HG03066 (cell line): ENCODE measurements around the gene CYP4Z1.
"Not testable (repeated sequence)": the region's sequence is repeated elsewhere in the genome, so short reads cannot be mapped to it uniquely, and the experiment has no call there.

ENCODE experiments used
- ATAC-seq: cut with Tn5 transposase; IDR thresholded peaks from one replicate; pipeline ENCODE4 v1.9.1; 2021; ENCODE audit warnings: low read depth; ENCODE audit not compliant: unreplicated experiment

Gene CYP4Z1, protein sequence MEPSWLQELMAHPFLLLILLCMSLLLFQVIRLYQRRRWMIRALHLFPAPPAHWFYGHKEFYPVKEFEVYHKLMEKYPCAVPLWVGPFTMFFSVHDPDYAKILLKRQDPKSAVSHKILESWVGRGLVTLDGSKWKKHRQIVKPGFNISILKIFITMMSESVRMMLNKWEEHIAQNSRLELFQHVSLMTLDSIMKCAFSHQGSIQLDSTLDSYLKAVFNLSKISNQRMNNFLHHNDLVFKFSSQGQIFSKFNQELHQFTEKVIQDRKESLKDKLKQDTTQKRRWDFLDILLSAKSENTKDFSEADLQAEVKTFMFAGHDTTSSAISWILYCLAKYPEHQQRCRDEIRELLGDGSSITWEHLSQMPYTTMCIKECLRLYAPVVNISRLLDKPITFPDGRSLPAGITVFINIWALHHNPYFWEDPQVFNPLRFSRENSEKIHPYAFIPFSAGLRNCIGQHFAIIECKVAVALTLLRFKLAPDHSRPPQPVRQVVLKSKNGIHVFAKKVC

GRCh38 chr1:47067097-47067594 is at the start of gene CYP4Z1:
Gene CYP4Z1 (plus strand): TSS chr1:47067231. CDS start chr1:47067491, 260 bp downstream.
- ATAC-seq, result no peak

DNA sequence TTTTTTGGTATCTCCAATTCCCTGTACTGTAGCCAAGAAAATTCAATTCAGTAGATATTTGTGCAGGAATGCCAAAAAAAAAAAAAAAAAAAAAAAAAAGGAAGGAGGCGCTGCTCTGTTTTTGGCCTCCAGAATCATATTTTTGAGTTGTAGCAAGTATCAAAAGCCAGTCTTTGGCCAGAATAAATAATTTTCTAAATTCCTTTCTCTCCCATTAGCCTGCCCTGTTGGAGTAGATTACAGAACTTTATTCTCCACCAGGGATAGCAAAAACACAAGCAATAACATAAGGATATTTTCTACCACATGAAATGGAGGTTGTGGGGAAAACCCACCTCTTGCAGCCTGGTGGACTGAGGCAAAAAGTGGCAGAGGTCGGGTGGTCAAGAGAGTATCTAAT is 46.0 kb upstream of the CYP4Z1 start:
- ATAC-seq, result no peak

- ATAC-seq, result no peak
Observed at GRCh38 chr1:47023268-47024140, 43.5 kb upstream of the CYP4Z1 start, which contains the start of gene CYP4X1. Gene CYP4X1 (plus strand): TSS chr1:47023669. CDS start chr1:47023818, 149 bp downstream.

DNA sequence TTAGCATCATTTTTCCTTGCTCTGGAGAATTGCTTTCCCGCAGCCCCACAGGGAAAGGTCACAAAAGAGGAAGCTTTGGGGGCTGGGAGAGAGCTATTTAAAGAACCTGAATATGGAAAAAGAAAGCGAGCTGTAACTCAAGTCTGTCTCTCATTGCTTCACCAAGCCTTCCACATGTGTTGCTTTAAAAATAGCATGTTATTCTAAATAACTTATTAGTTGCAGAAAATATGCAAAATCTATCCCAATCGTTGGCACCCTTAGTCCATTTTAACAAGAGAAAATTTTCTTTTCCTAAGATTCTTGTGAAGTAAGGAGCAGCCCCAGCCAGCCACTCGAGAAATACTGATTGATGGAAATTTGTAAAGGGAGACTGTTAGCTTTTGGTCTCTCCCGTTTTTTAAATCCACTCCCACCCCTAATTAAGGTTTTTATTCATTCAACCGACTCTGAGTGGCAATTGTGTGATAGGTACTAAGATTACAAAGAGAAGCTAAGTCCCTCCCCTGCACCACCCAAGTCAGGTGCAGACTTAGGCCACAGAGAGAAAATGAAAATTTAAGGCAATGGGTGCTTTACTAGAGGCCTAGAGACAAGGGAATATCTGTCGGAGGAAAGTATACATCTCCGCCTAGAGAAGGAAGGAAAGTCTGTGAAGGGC is 42.8 kb upstream of the CYP4Z1 start:
- ATAC-seq, result no peak

- ATAC-seq, result no peak
Observed at GRCh38 chr1:47030170-47030805, 36.7 kb upstream of the CYP4Z1 start.

DNA sequence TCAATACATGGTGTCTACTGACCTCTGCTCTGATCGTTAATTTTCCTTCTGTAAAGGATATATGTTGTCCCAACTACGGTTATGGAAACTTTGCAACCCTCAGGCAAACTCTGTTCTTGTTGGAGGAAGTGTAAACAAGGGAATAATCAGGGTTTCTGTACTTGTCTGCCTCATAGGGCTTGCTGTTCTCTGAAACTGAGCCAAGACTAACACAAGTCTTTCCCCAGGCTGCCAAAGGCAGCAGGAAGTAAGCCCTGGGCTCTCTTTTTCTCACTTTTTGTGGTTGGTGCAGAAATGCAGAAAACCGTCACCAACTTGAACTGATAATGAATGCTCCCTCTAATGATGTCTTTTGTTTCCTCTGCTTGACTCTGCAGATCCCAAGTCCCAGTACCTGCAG is 36.0 kb upstream of the CYP4Z1 start:
- no peak for ATAC-seq

DNA sequence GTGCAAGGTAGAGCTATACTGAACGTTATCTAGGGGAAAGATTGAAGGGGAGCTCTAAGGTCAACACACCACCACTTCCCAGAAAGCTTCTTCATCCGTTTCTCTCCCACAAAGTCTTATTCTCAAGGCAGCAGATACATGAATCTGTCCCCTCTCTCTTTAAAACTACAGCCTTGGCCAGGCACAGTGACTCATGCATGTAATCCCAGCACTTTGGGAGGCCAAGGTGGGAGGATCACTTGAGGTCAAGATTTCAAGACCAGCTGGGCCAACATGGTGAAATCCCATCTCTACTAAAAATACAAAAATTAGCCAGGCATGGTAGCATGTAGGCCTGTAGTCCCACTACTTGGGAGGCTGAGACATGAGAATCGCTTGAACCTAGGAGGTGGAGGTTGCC is 35.4 kb upstream of the CYP4Z1 start:
- no peak for ATAC-seq

- ATAC-seq, result no peak
Observed at GRCh38 chr1:47036764-47037163, 30.3 kb upstream of the CYP4Z1 start.

DNA sequence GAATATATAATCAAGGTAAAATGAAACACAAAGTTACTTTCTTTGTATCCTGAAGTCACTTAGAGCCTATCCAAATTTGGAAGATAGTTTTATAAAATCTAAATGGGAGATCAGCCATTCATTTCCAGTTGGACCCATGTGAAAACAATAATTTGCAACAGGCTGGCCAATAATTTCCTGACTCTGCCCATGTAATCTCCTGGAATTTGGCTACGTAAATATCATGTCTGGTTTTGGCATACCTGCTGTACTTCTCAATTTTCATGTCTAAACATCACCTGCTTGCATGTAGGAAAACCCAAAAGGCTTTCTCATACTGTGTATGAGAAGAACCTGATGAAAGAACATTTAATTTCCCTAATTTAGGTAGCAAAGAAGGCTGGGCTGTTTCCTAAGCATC is 7.7 kb upstream of the CYP4Z1 start:
- no peak for ATAC-seq

DNA sequence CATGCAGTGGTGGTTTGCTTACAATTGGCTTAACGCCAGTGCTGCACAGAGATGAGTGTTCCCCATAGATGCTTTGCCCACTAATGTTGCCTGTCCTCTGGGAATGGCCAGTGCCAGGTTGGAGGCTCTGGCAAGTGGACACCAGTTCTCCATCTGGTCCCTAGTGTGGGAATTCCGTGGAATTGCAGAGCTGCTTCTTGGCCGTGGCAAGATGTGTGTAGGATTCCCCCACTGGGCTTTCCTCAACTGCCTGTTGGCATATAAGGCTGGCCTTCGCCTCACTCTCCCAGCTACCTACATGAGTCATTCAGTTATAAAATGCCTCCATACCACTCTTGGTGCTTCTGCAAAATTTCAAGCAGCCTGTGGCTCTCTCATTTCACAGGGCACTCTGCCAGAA is 2.0 kb downstream of the CYP4Z1 start:
- not testable (repeated sequence) for ATAC-seq

GRCh38 chr1:47069509-47069908 is 2.5 kb downstream of the CYP4Z1 start:
- not testable (repeated sequence) for ATAC-seq

- not testable (repeated sequence) for ATAC-seq
Observed at GRCh38 chr1:47089356-47089755, 22.3 kb downstream of the CYP4Z1 start.

GRCh38 chr1:47091476-47091875 is 24.4 kb downstream of the CYP4Z1 start:
- not testable (repeated sequence) for ATAC-seq

- no peak for ATAC-seq
Observed at GRCh38 chr1:47104816-47105215, 37.8 kb downstream of the CYP4Z1 start.

DNA sequence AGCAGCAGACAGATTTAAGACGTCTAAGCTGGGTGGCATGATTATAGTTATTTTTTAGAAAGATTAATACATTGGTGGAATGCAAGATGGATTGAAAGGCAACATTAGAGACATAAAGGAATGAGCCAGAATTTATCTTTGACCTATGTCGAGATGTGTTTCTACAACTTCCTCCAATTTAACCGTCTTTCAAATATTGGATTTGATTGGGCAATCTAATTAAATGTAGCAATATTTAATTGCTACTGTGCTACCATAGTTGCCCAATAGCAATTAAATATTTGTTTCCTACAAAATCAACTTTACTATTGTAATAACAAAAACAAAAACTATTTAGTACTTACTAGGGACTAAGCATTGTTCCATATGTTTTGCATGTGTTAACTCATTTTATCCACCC is 39.8 kb downstream of the CYP4Z1 start:
- ATAC-seq, result no peak

GRCh38 chr1:47107851-47108574 is 41.0 kb downstream of the CYP4Z1 start:
- ATAC-seq, result not testable (repeated sequence)

- not testable (repeated sequence) for ATAC-seq
Observed at GRCh38 chr1:47109482-47109881, 42.5 kb downstream of the CYP4Z1 start.

DNA sequence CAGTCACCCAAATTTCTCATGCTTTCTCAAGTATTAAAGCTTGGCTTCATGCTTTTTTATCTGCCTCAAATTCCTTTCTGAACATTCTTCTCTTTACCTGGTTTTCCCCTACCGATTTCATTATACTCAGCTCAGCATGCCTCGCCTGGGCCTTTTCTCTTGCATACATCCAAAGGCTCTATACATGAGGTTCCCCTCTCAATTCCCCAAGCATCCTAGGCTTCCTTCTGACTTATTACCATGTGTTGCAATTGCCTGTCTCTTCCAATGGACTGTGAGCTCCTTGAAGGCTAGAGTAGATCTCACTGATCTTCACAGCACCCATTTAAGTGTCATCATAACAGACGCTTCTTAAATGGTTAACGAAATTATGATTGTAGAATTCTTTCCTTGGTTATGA is 46.1 kb downstream of the CYP4Z1 start:
- no peak for ATAC-seq

DNA sequence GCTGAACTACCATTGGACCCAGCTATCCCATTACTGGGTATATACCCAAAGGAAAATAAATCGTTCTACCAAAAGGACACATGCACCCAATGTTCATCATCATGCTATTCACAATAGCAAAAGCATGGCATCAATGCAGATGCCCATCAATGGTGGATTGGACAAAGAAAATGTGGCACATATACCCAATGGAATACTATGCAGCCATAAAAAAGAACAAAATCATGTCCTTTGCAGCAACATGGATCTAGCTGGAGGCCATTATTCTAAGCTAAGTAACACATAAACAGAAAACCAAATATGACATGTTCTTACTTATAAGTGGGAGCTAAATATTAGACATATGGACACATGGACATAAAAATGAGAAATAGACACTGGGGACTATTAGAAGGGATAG is 54.0 kb downstream of the CYP4Z1 start:
- ATAC-seq, result not testable (repeated sequence)
